Stimulated activated naive CD8-positive, alpha-beta T cell treated with anti-CD3 and anti-CD28 coated beads, Interleukin-15, amount 100 ng/mL, for 72 hours (primary cell): ENCODE data around the gene TMEM207.

Experiments
- ATAC-seq: fragments of 150-1000 bp; cut with Tn5 transposase; 2 replicates; pipeline ENCODE4 v1.10.0; 2021; ENCODE audit warnings: mild to moderate bottlenecking, moderate library complexity
- DNase-seq, 2 donors: peaks; one replicate each; pipeline ENCODE4 v3.0.0; 2021 to 2022
- H3K27ac Mint-ChIP-seq, 2 donors: one replicate each; pipeline ENCODE4 v1.8.0; 2022; ENCODE audit warnings: mild to moderate bottlenecking in 2 of 2, mixed read lengths in 2 of 2, moderate library complexity in 2 of 2
- H3K27me3 Mint-ChIP-seq: one replicate; pipeline ENCODE4 v1.8.0; 2022; ENCODE audit warnings: mixed read lengths
- H3K4me1 Mint-ChIP-seq: one replicate; pipeline ENCODE4 v1.8.0; 2022; ENCODE audit warnings: mild to moderate bottlenecking, mixed read lengths
- H3K4me3 Mint-ChIP-seq, 2 donors: one replicate each; pipeline ENCODE4 v1.8.0; 2022; ENCODE audit warnings: mild to moderate bottlenecking in 2 of 2, mixed read lengths in 2 of 2, moderate library complexity in 1 of 2
- H3K9me3 Mint-ChIP-seq, 2 donors: one replicate each; pipeline ENCODE4 v1.8.0; 2022; ENCODE audit warnings: mixed read lengths in 2 of 2

The TMEM207 gene

GRCh38 chr3:190381441-190381840 is 68.3 kb downstream of the TMEM207 start:
- no peak overlapping the region for H3K4me3 Mint-ChIP-seq
- peaks cover 18% of the 10 kb centered on the region for H3K27me3 Mint-ChIP-seq
- no peak for ATAC-seq
- no peak overlapping the region for H3K27ac Mint-ChIP-seq
- H3K9me3 Mint-ChIP-seq, result no peaks in the 10 kb centered on the region
- DNase-seq, result no peak
- H3K4me1 Mint-ChIP-seq, result no peaks in the 10 kb centered on the region

- DNase-seq (no peak), ATAC-seq (no peak)
- no peak overlapping the region for H3K4me3 Mint-ChIP-seq
- H3K27me3 Mint-ChIP-seq, result peaks cover 27% of the 10 kb centered on the region
- H3K9me3 Mint-ChIP-seq, result no peaks in the 10 kb centered on the region
- no peak overlapping the region for H3K27ac Mint-ChIP-seq
- no peaks in the 10 kb centered on the region for H3K4me1 Mint-ChIP-seq
Observed at GRCh38 chr3:190380184-190380583, 69.5 kb downstream of the TMEM207 start.
